Gastrocnemius medialis (tissue), 4 donors: ENCODE data around the gene SULF2. TPM values are rescaled to one million over a fixed set of nuclear protein-coding genes. Genes with fewer than 3 reads are reported as not detected.

Experiments used
- ATAC-seq, 2 donors: fragments of 150-250 bp; one replicate each; pipeline ENCODE4 v1.9.1; 2016
- DNase-seq, 2 donors: peaks; one replicate each; pipeline ENCODE4 v3.0.0-alpha.2; 2019
- H3K27ac ChIP-seq, 4 donors: fragments of 200-600 bp; sonication (generic); 1 replicate in 1 of 4; 2 replicates in 3 of 4; pipeline ENCODE4 v1.5.1; 2016 to 2018; ENCODE audit warnings: mild to moderate bottlenecking in 2 of 4, moderate library complexity in 1 of 4
- H3K27me3 ChIP-seq, 3 donors: fragments of 200-600 bp; sonication (generic) in 2 of 3; 1 replicate in 1 of 3; 2 replicates in 2 of 3; pipeline versions ENCODE4 v1.5.1 to v1.6.0; 2016 to 2019; ENCODE audit warnings: mild to moderate bottlenecking in 1 of 3, moderate library complexity in 1 of 3
- H3K36me3 ChIP-seq, 2 donors: fragments of 200-600 bp; sonication (generic) in 1 of 2; one replicate each; pipeline ENCODE4 v1.5.1; 2017 to 2018
- H3K4me1 ChIP-seq, 2 donors: fragments of 200-600 bp; sonication (generic) in 1 of 2; one replicate each; pipeline ENCODE4 v1.5.1; 2016 to 2017; ENCODE audit warnings: mild to moderate bottlenecking in 2 of 2
- H3K4me3 ChIP-seq, 4 donors: fragments of 200-600 bp; sonication (generic) in 3 of 4; 1 replicate in 1 of 4; 2 replicates in 3 of 4; pipeline ENCODE4 v1.5.1; 2016 to 2019; ENCODE audit warnings: mild to moderate bottlenecking in 2 of 4
- H3K9me3 ChIP-seq, 3 donors: fragments of 200-600 bp; sonication (generic) in 2 of 3; 1 replicate in 1 of 3; 2 replicates in 2 of 3; pipeline ENCODE4 v1.5.1; 2016 to 2019
- POLR2A ChIP-seq, 2 donors: fragments of 450-650 bp; IDR thresholded peaks; one replicate each; pipeline ENCODE4 v1.6.1; 2017; ENCODE audit warnings: antibody characterized with exemption in 2 of 2, mild to moderate bottlenecking in 2 of 2, moderate library complexity in 2 of 2
- in situ Hi-C, 4 donors: fragments of 200-750 bp; cut with MboI; loops; one replicate each; pipeline versions ENCODE4 v1.15.0 to v1.8.0; 2017; ENCODE audit warnings: low sequenced_read_pairs in 4 of 4
- intact Hi-C: fragments of 100-400 bp; cut with DNase I; formaldehyde crosslinking; loops from one replicate; pipeline ENCODE4 v1.15.1; 2023; ENCODE audit warnings: low total_unique reads
- total RNA-seq, 4 donors: library from RNA; depleted of rRNA; stranded (reverse); fragments of >200 nt; gene quantifications; one replicate each; pipeline versions ENCODE4 v1.1.0 to v1.2.3, GENCODE V29; 2016
- TF ChIP-seq, protein P1 (sequence below), 5 experiments: fragments of 450-650 bp in 3 of 5; fragments of 200-600 bp in 2 of 5; sonication (generic) in 2 of 5; IDR thresholded peaks in 4 of 5; conservative IDR thresholded peaks in 1 of 5; 1 replicate in 4 of 5; 2 replicates in 1 of 5; pipeline ENCODE4 v1.5.1; 2016 to 2019; ENCODE audit warnings: antibody characterized with exemption in 5 of 5, mild to moderate bottlenecking in 3 of 5, moderate library complexity in 3 of 5

The SULF2 gene
- total RNA-seq, 4 donors from 2014 or later: 9.8 to 18.8 (median 16.8) TPM

- H3K27me3 ChIP-seq: peaks cover 0 to 12% (median 4%) of the 10 kb centered on the region in 3 donors
Measured at GRCh38 chr20:47761482-47762047, 23.7 kb downstream of the SULF2 start.

DNA sequence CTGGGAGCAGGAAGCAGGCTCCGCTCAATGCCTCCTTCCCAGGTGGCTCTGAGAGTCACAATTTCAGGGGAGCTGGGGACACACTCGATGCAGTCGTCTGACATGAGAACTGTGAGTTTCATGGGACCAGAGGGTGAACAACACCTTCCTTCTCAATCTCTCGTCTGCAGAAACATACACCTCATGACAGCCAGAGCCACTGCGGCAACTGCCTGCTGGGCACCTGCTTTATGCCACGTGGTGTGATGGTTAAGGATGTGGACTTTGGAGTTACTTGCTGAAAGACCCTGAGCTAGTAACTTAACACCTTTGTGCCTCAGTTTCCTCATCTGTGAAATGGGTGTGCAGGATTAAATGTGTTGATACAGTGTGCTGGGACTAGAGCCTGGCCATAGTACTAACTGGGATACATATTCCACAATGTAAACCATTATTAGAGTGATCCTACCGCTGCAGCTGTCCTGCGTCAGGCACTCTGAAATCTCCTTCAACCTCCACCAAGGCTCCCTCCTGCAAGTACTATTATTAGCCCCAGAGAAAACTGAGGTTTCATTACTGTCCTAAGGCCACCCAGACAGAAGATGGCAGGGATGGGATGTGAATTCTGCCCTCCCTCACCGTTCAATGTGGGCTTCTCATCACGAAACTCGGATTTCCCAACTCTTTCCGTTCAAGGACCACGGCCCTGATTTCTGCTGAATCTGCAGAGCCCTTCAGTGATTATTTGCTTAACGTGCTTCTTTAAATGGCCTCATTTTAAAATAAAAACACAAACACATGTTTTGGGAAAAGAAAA, 24.4 kb downstream of the SULF2 start:
- intact Hi-C loops: no loop called here
- no peak for TF ChIP-seq POLR2A (IDR thresholded peaks at IDR 0.05)
- TF ChIP-seq, protein P1, sequence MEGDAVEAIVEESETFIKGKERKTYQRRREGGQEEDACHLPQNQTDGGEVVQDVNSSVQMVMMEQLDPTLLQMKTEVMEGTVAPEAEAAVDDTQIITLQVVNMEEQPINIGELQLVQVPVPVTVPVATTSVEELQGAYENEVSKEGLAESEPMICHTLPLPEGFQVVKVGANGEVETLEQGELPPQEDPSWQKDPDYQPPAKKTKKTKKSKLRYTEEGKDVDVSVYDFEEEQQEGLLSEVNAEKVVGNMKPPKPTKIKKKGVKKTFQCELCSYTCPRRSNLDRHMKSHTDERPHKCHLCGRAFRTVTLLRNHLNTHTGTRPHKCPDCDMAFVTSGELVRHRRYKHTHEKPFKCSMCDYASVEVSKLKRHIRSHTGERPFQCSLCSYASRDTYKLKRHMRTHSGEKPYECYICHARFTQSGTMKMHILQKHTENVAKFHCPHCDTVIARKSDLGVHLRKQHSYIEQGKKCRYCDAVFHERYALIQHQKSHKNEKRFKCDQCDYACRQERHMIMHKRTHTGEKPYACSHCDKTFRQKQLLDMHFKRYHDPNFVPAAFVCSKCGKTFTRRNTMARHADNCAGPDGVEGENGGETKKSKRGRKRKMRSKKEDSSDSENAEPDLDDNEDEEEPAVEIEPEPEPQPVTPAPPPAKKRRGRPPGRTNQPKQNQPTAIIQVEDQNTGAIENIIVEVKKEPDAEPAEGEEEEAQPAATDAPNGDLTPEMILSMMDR (IDR thresholded peaks at IDR 0.05 in 4 of 5, conservative IDR thresholded peaks at IDR 0.05 in 1 of 5): no peak

More at GRCh38 chr20:47761482-47762047, 23.7 kb downstream of the SULF2 start:
- ATAC-seq (no peak), DNase-seq (no peak)
- no peak overlapping the region for H3K4me3 ChIP-seq
- TF ChIP-seq, protein P1 (IDR thresholded peaks at IDR 0.05 in 4 of 5, conservative IDR thresholded peaks at IDR 0.05 in 1 of 5): no peak
- no peak for TF ChIP-seq POLR2A (IDR thresholded peaks at IDR 0.05)
- peaks cover 0 to 8% of the 10 kb centered on the region in 2 donors for H3K4me1 ChIP-seq
- no peak overlapping the region for H3K27ac ChIP-seq
- intact Hi-C loops: no loop called here
- no peaks in the 10 kb centered on the region for H3K9me3 ChIP-seq
- in situ Hi-C loops: no loop called here
- no peaks in the 10 kb centered on the region for H3K36me3 ChIP-seq

GRCh38 chr20:47758517-47759450, 26.5 kb downstream of the SULF2 start:
- DNase-seq (no peak), ATAC-seq (no peak)
- Histone ChIP-seq H3K36me3 (no peaks in the 10 kb centered on the region), H3K27me3 (peaks cover 0 to 14% (median 4%) of the 10 kb centered on the region in 3 donors), H3K4me1 (peaks cover 0 to 8% of the 10 kb centered on the region in 2 donors), H3K9me3 (no peaks in the 10 kb centered on the region), H3K4me3 (no peak overlapping the region), H3K27ac (no peak overlapping the region)
- in situ Hi-C loops: no loop called here
- intact Hi-C loops: no loop called here
- TF ChIP-seq, protein P1 (IDR thresholded peaks at IDR 0.05 in 4 of 5, conservative IDR thresholded peaks at IDR 0.05 in 1 of 5): no peak
- no peak for TF ChIP-seq POLR2A (IDR thresholded peaks at IDR 0.05)

More for the DNA sequence above, 24.4 kb downstream of the SULF2 start:
- ATAC-seq (no peak), DNase-seq (no peak)
- no peak overlapping the region for H3K4me3 ChIP-seq
- no peaks in the 10 kb centered on the region for H3K36me3 ChIP-seq
- H3K27ac ChIP-seq: no peak overlapping the region
- H3K4me1 ChIP-seq: peaks cover 0 to 8% of the 10 kb centered on the region in 2 donors
- no peaks in the 10 kb centered on the region for H3K9me3 ChIP-seq
- H3K27me3 ChIP-seq: peaks cover 0 to 12% (median 4%) of the 10 kb centered on the region in 3 donors
- in situ Hi-C loops: no loop called here

GRCh38 chr20:47757145-47758035, 27.9 kb downstream of the SULF2 start:
- intact Hi-C loops: no loop called here

More at GRCh38 chr20:47757145-47758035, 27.9 kb downstream of the SULF2 start:
- Histone ChIP-seq H3K36me3 (no peaks in the 10 kb centered on the region), H3K27ac (no peak overlapping the region), H3K27me3 (peaks cover 0 to 11% (median 4%) of the 10 kb centered on the region in 3 donors), H3K4me3 (no peak overlapping the region), H3K4me1 (peaks cover 0 to under 1% of the 10 kb centered on the region in 2 donors), H3K9me3 (no peaks in the 10 kb centered on the region)
- ATAC-seq: no peak
- DNase-seq: no peak
- TF ChIP-seq, protein P1 (IDR thresholded peaks at IDR 0.05 in 4 of 5, conservative IDR thresholded peaks at IDR 0.05 in 1 of 5): no peak
- TF ChIP-seq POLR2A (IDR thresholded peaks at IDR 0.05): no peak
- in situ Hi-C loops: no loop called here
